K562 (cell line): ENCODE measurements around the gene DENND1A. TPM values are rescaled to one million over a fixed set of nuclear protein-coding genes. Genes with fewer than 3 reads are reported as not detected.

Experiments used
- ATAC-seq: fragments of 200-7000 bp; cut with Tn5 transposase; 3 replicates; pipeline ENCODE4 v1.9.1; 2020; ENCODE audit warnings: moderate library complexity
- BruUV-seq: library from RNA; stranded (reverse); fragments of 400-500 nt; replicated peaks from 2 replicates; lab custom pipeline; 2021; lab: Mats Ljungman, UMichigan
- CTCF ChIA-PET: fragments of 300-600 bp; formaldehyde crosslinking; extraction: SDS; loops from one replicate; lab custom pipeline; 2021; ENCODE audit warnings: low intra/inter-chr PET ratio; lab: Yijun Ruan, JAX
- POLR2A ChIA-PET: fragments of 300-600, 350-650 bp; sonication (Branson Sonifier 250); formaldehyde crosslinking; extraction: SDS; loops from one replicate; lab custom pipeline; 2021; ENCODE audit warnings: antibody characterized with exemption, inconsistent platforms; lab: Yijun Ruan, JAX
- DNase-seq, 4 experiments: peaks; one replicate each; pipeline versions ENCODE4 v3.0.0 to v3.0.0-alpha.2; 2011 to 2018; ENCODE audit warnings: low spot score in 3 of 4, mixed read lengths in 3 of 4; ENCODE audit errors: extremely low read depth in 1 of 4
- FAIRE-seq: peaks from 2 replicates; lab custom pipeline; 2011; peaks lifted over from hg19 to GRCh38; lab: Jason Lieb, UNC
- H2AFZ ChIP-seq: 2 replicates; pipeline ENCODE4 v1.6.0; 2011; ENCODE audit warnings: low read depth, low read length, control low read depth, inconsistent platforms
- H3K27ac ChIP-seq: fragments of 200-600 bp; 3 replicates; pipeline ENCODE4 v1.8.0; 2011; ENCODE audit warnings: low read depth, mild to moderate bottlenecking, control low read depth, inconsistent platforms, low read length, moderate library complexity, mixed read lengths; ENCODE audit errors: extremely low read depth
- H3K27me3 ChIP-seq, 2 experiments: fragments of 300-600 bp in 1 of 2; 2 replicates in 1 of 2; 3 replicates in 1 of 2; pipeline versions ENCODE4 v1.6.0 to v1.8.0; 2011; ENCODE audit warnings: inconsistent platforms in 2 of 2, low read length in 2 of 2, mild to moderate bottlenecking in 1 of 2, mixed read lengths in 1 of 2, moderate library complexity in 1 of 2; ENCODE audit not compliant: control insufficient read depth in 2 of 2, insufficient read depth in 2 of 2
- H3K36me3 ChIP-seq: fragments of 300-600 bp; 3 replicates; pipeline ENCODE4 v1.8.0; 2011; ENCODE audit warnings: mild to moderate bottlenecking, low read length, inconsistent platforms; ENCODE audit not compliant: control insufficient read depth, insufficient read depth
- H3K4me1 ChIP-seq, 2 experiments: fragments of 200-600 bp in 1 of 2; replicated peaks in 1 of 2; 2 replicates in 1 of 2; 3 replicates in 1 of 2; pipeline versions ENCODE4 v1.5.1 to v1.8.0; 2011; ENCODE audit warnings: inconsistent platforms in 2 of 2, low read length in 2 of 2, mild to moderate bottlenecking in 1 of 2, mixed read lengths in 1 of 2, moderate library complexity in 1 of 2; ENCODE audit not compliant: control insufficient read depth in 2 of 2, insufficient read depth in 2 of 2
- H3K4me2 ChIP-seq: 2 replicates; pipeline ENCODE4 v1.6.1; 2011; ENCODE audit warnings: low read length, control low read depth, inconsistent platforms, mixed read lengths; ENCODE audit not compliant: insufficient read depth
- H3K4me3 ChIP-seq: fragments of 200-600 bp; sonication (generic), shearing (Covaris generic); 2 replicates; pipeline ENCODE4 v1.5.1; 2016; ENCODE audit warnings: control low read depth, inconsistent platforms
- H3K79me2 ChIP-seq: fragments of 200-600 bp; 3 replicates; pipeline ENCODE4 v1.8.0; 2011; ENCODE audit warnings: low read length, inconsistent platforms; ENCODE audit not compliant: control insufficient read depth, insufficient read depth
- H3K9ac ChIP-seq, 2 experiments: 2 replicates each; pipeline versions ENCODE4 v1.6.0 to v1.6.1; 2011; ENCODE audit warnings: low read depth in 2 of 2, low read length in 2 of 2, control low read depth in 1 of 2, inconsistent platforms in 1 of 2, mild to moderate bottlenecking in 1 of 2, mixed read lengths in 1 of 2; ENCODE audit not compliant: insufficient read depth in 1 of 2
- H3K9me1 ChIP-seq: one replicate; pipeline ENCODE4 v1.6.0; 2011; ENCODE audit warnings: inconsistent platforms, mild to moderate bottlenecking, low read length, moderate library complexity; ENCODE audit not compliant: control insufficient read depth, insufficient read depth
- H3K9me3 ChIP-seq: replicated peaks from 2 replicates; pipeline ENCODE4 v1.5.1; 2011; ENCODE audit warnings: low read depth, low read length, inconsistent platforms; ENCODE audit not compliant: control insufficient read depth, insufficient read depth
- H4K20me1 ChIP-seq: replicated peaks from 2 replicates; pipeline ENCODE4 v1.6.1; 2011; ENCODE audit warnings: low read length, inconsistent platforms, mixed read lengths; ENCODE audit not compliant: control insufficient read depth, insufficient read depth
- AFF1 ChIP-seq, 2 experiments: fragments of 450-650 bp; IDR thresholded peaks; 2 replicates each; pipeline ENCODE4 v1.6.1; 2018; ENCODE audit warnings: mild to moderate bottlenecking in 2 of 2, low read depth in 1 of 2; ENCODE audit not compliant: partially characterized antibody in 2 of 2
- BCOR ChIP-seq: fragments of 450-650 bp; IDR thresholded peaks from 2 replicates; pipeline ENCODE4 v1.6.1; 2016
- CBX2 ChIP-seq: fragments of 200-600 bp; sonication (generic); IDR thresholded peaks from one replicate; pipeline ENCODE4 v1.6.1; 2012; ENCODE audit warnings: mild to moderate bottlenecking, low read length, inconsistent platforms; ENCODE audit not compliant: insufficient read depth, poor library complexity, severe bottlenecking
- CLOCK ChIP-seq: fragments of 250-450 bp; sonication (Bioruptor Pico); IDR thresholded peaks from 2 replicates; pipeline ENCODE4 v1.4.0; 2020; ENCODE audit warnings: mild to moderate bottlenecking, moderate library complexity, borderline replicate concordance
- ELF2 ChIP-seq: fragments of 250-450 bp; sonication (Bioruptor Pico); IDR thresholded peaks from 2 replicates; pipeline ENCODE4 v1.5.0; 2021; ENCODE audit warnings: mild to moderate bottlenecking
- HNRNPUL1 ChIP-seq: fragments of 200-400 bp; formaldehyde crosslinking; IDR thresholded peaks from 2 replicates; pipeline ENCODE4 v1.6.1; 2017; ENCODE audit warnings: low read length
- PHB2 ChIP-seq: fragments of 450-650 bp; IDR thresholded peaks from 2 replicates; pipeline ENCODE4 v1.6.1; 2017; ENCODE audit warnings: low read depth
- RBM25 ChIP-seq: fragments of 200-400 bp; formaldehyde crosslinking; IDR thresholded peaks from 2 replicates; pipeline ENCODE4 v1.6.1; 2018; ENCODE audit warnings: low read length, low read depth, moderate library complexity; ENCODE audit not compliant: severe bottlenecking
- ZNF146 ChIP-seq: IDR thresholded peaks from one replicate; pipeline ENCODE4 v1.6.1; 2018; ENCODE audit warnings: missing compliant biosample characterization; ENCODE audit not compliant: unreplicated experiment
- ZNF24 ChIP-seq: fragments of 450-650 bp; IDR thresholded peaks from 2 replicates; pipeline ENCODE4 v1.6.1; 2016
- WGBS: fragments of 100-300 bp; shearing (Covaris generic); methylation state at CpG from one replicate; pipeline ENCODE4 v1.1.6; 2016; ENCODE audit warnings: low coverage, mixed read lengths; ENCODE audit not compliant: insufficient coverage; ENCODE audit errors: missing lambda C conversion rate; 5-methylcytosine and 5-hydroxymethylcytosine counted together
- in situ Hi-C: fragments of 300-500 bp; cut with MboI; formaldehyde crosslinking; loops from 4 replicates; pipeline ENCODE4 v1.15.0; 2018; ENCODE audit warnings: inconsistent platforms, mixed read lengths
- intact Hi-C: fragments of 100-400 bp; cut with micrococcal nuclease; formaldehyde crosslinking; loops from 2 replicates; pipeline ENCODE4 v1.14.2; 2022
- polyA plus RNA-seq, 8 experiments: library from polyadenylated mRNA; depleted of rRNA in 4 of 8; stranded (reverse) in 5 of 8; unstranded in 3 of 8; fragments of >200 nt; fragmentation: Nextera tagmentation in 2 of 8; fragmentation: Illumina TruSeq in 1 of 8; extraction: Ambion mirVana in 2 of 8; extraction: Trizol in 1 of 8; gene quantifications; 2 replicates each; pipeline versions ENCODE4 v1.2.1 to v1.2.3, GENCODE V29; 2011 to 2014; ENCODE audit warnings: inconsistent platforms in 1 of 8, missing spikeins in 1 of 8
- total RNA-seq, 7 experiments: library from RNA; depleted of rRNA in 6 of 7; stranded (reverse); fragments of >200 nt in 6 of 7; fragmentation: Illumina TruSeq in 2 of 7; extraction: Trizol in 2 of 7; gene quantifications; 2 replicates each; pipeline versions ENCODE4 v1.2.1 to v1.2.3, GENCODE V29; 2011 to 2021; ENCODE audit warnings: low replicate concordance in 1 of 7

The DENND1A gene
- total and polyA plus RNA-seq, 9 of the 15 experiments (the other 6 are each of a cell fraction or from before 2014, with no cell fraction given) = 7.6 to 29.5 (median 15.7) TPM

- in situ Hi-C loops (no loop called here), intact Hi-C loops (loop anchor here (10.0 kb wide), 1 partner anchor 89 kb away; no protein-coding TSS in a partner anchor)
- H3K9ac ChIP-seq = no peak overlapping the region
- BruUV-seq = no TSS peak
- peaks cover 16% of the 10 kb centered on the region; the same call in 1 of the 2 replicates for H4K20me1 ChIP-seq
- no peak overlapping the region for H3K27ac ChIP-seq
- TF ChIP-seq ELF2 (CRISPR knock-in tag) (no peak), PHB2 (no peak), ZNF24 (no peak), ZNF146 (peak; percentile 91), RBM25 (peak; percentile 51), BCOR (peak; percentile 48; the same call in 1 of the 2 replicates)
- FAIRE-seq (no peak), ATAC-seq (no peak), DNase-seq (no peak)
- 83% methylated on average over 3 of the region's 3 CpGs for WGBS
- no peaks in the 10 kb centered on the region for H3K9me3 ChIP-seq
- CTCF ChIA-PET = no interaction called here
- no peaks in the 10 kb centered on the region for H3K9me1 ChIP-seq
- H3K27me3 ChIP-seq = no peaks in the 10 kb centered on the region
- no peak overlapping the region for H3K4me2 ChIP-seq
- POLR2A ChIA-PET = no interaction called here
- no peak overlapping the region for H2AFZ ChIP-seq
- H3K4me1 ChIP-seq = peaks cover 0 to 15% of the 10 kb centered on the region in 2 experiments; a peak in 3 of 5 replicates
- H3K36me3 ChIP-seq = peaks cover 13% of the 10 kb centered on the region; the same call in 2 of the 3 replicates
- H3K79me2 ChIP-seq = peaks cover 44% of the 10 kb centered on the region
- no peak overlapping the region for H3K4me3 ChIP-seq
Measured at GRCh38 chr9:123923884-123924283, 6.0 kb downstream of the DENND1A start.

GRCh38 chr9:123923377-123923776 lies 6.5 kb downstream of the DENND1A start:
- H3K4me2 ChIP-seq = no peak overlapping the region
- H3K27ac ChIP-seq = no peak overlapping the region
- POLR2A ChIA-PET = no interaction called here
- H3K9ac ChIP-seq = no peak overlapping the region
- H2AFZ ChIP-seq = no peak overlapping the region
- H3K36me3 ChIP-seq = peaks cover 11% of the 10 kb centered on the region; the same call in 2 of the 3 replicates
- no peaks in the 10 kb centered on the region for H3K9me1 ChIP-seq
- no peak for DNase-seq
- peaks cover 41% of the 10 kb centered on the region for H3K79me2 ChIP-seq
- no peak overlapping the region for H3K4me3 ChIP-seq
- H4K20me1 ChIP-seq = peaks cover 11% of the 10 kb centered on the region; the same call in 1 of the 2 replicates
- BruUV-seq = no TSS peak
- 87% methylated on average over 4 of the region's 4 CpGs for WGBS
- FAIRE-seq = no peak
- CTCF ChIA-PET = no interaction called here
- peaks cover 0 to 12% of the 10 kb centered on the region in 2 experiments; a peak in 3 of 5 replicates for H3K4me1 ChIP-seq
- no peaks in the 10 kb centered on the region for H3K27me3 ChIP-seq
- intact Hi-C loops = loop anchor here (10.0 kb wide), 1 partner anchor 89 kb away; no protein-coding TSS in a partner anchor
- in situ Hi-C loops = no loop called here
- no peak for ATAC-seq
- H3K9me3 ChIP-seq = no peaks in the 10 kb centered on the region
- TF ChIP-seq AFF1 (IDR thresholded peaks at IDR 0.05; ENCODE audit: low read depth in 1 of 2, partially characterized antibody in 2 of 2) = no peak
- no peak for TF ChIP-seq CBX2
- no peak for TF ChIP-seq CLOCK (CRISPR knock-in tag)
- TF ChIP-seq HNRNPUL1 = no peak
